A673 (cell line): ENCODE measurements around the gene POLE2.

ENCODE experiments used
- EZH2 ChIP-seq: fragments of 200-600 bp; sonication (generic); IDR thresholded peaks from 2 replicates; pipeline ENCODE4 v1.6.1; 2017; ENCODE audit warnings: borderline replicate concordance, low read depth, mild to moderate bottlenecking, mixed read lengths, antibody characterized with exemption, low read length; ENCODE audit not compliant: poor library complexity, severe bottlenecking
- TF ChIP-seq, protein P1 (sequence below): fragments of 300-800, 200-600 bp; sonication (generic); conservative IDR thresholded peaks from 2 replicates; pipeline ENCODE4 v1.5.1; 2017; ENCODE audit warnings: low read depth, mild to moderate bottlenecking, antibody characterized with exemption, low read length, moderate library complexity, mixed read lengths

- TF ChIP-seq, protein P1, sequence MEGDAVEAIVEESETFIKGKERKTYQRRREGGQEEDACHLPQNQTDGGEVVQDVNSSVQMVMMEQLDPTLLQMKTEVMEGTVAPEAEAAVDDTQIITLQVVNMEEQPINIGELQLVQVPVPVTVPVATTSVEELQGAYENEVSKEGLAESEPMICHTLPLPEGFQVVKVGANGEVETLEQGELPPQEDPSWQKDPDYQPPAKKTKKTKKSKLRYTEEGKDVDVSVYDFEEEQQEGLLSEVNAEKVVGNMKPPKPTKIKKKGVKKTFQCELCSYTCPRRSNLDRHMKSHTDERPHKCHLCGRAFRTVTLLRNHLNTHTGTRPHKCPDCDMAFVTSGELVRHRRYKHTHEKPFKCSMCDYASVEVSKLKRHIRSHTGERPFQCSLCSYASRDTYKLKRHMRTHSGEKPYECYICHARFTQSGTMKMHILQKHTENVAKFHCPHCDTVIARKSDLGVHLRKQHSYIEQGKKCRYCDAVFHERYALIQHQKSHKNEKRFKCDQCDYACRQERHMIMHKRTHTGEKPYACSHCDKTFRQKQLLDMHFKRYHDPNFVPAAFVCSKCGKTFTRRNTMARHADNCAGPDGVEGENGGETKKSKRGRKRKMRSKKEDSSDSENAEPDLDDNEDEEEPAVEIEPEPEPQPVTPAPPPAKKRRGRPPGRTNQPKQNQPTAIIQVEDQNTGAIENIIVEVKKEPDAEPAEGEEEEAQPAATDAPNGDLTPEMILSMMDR: no peak
- no peak for TF ChIP-seq EZH2
Observed at GRCh38 chr14:49654511-49654910, 33.5 kb downstream of the POLE2 start.
